HepG2 (cell line): Measurements from ENCODE around the gene GTSF1L. TPM values are rescaled to one million over a fixed set of nuclear protein-coding genes. Genes with fewer than 3 reads are reported as not detected.

Experiments used
- ATAC-seq: fragments of 200-7000 bp; cut with Tn5 transposase; 3 replicates; pipeline ENCODE4 v1.9.1; 2020; ENCODE audit warnings: mild to moderate bottlenecking, moderate library complexity
- BruUV-seq: library from RNA; stranded (reverse); fragments of 400-500 nt; replicated peaks from 2 replicates; lab custom pipeline; 2021; lab: Mats Ljungman, UMichigan
- CTCF ChIA-PET: fragments of 300-600 bp; formaldehyde crosslinking; extraction: SDS; loops from one replicate; lab custom pipeline; 2021; ENCODE audit warnings: low total read pairs, inconsistent platforms, low intra/inter-chr PET ratio; lab: Yijun Ruan, JAX
- POLR2A ChIA-PET: fragments of 350-600 bp; sonication (Branson Sonifier 250); formaldehyde crosslinking; loops from one replicate; lab custom pipeline; 2020; ENCODE audit warnings: antibody characterized with exemption, inconsistent platforms; lab: Yijun Ruan, JAX
- DNase-seq: peaks from one replicate; pipeline ENCODE4 v3.0.0-alpha.2; 2015; ENCODE audit warnings: low spot score
- FAIRE-seq: peaks from 3 replicates; lab custom pipeline; 2011; peaks lifted over from hg19 to GRCh38; lab: Jason Lieb, UNC
- H2AFZ ChIP-seq: one replicate; pipeline ENCODE4 v1.6.1; 2011; ENCODE audit warnings: low read length, inconsistent platforms
- H3K27ac ChIP-seq: fragments of 300-600 bp; 3 replicates; pipeline ENCODE4 v1.8.0; 2011; ENCODE audit warnings: mixed run types, mild to moderate bottlenecking, mixed read lengths, low read length, inconsistent platforms; ENCODE audit not compliant: insufficient read depth; ENCODE audit errors: extremely low read length
- H3K27me3 ChIP-seq, 2 experiments: fragments of 200-600 bp in 1 of 2; 2 replicates in 1 of 2; 3 replicates in 1 of 2; pipeline versions ENCODE4 v1.6.0 to v1.8.0; 2011; ENCODE audit warnings: low read length in 2 of 2, mild to moderate bottlenecking in 2 of 2, moderate library complexity in 2 of 2, inconsistent platforms in 1 of 2; ENCODE audit not compliant: insufficient read depth in 2 of 2, control insufficient read depth in 1 of 2
- H3K36me3 ChIP-seq, 2 experiments: fragments of 200-600 bp in 1 of 2; replicated peaks in 1 of 2; 2 replicates in 1 of 2; 3 replicates in 1 of 2; pipeline versions ENCODE4 v1.5.1 to v1.8.0; 2011; ENCODE audit warnings: low read length in 2 of 2, inconsistent platforms in 1 of 2; ENCODE audit not compliant: insufficient read depth in 2 of 2, control insufficient read depth in 1 of 2
- H3K4me1 ChIP-seq: 2 replicates; pipeline ENCODE4 v1.5.1; 2012; ENCODE audit warnings: low read length, inconsistent platforms; ENCODE audit not compliant: insufficient read depth
- H3K4me2 ChIP-seq: 2 replicates; pipeline ENCODE4 v1.6.0; 2011; ENCODE audit warnings: low read depth, low read length, inconsistent platforms
- H3K4me3 ChIP-seq, 3 experiments: fragments of 200-600 bp in 1 of 3; sonication (generic), shearing (Covaris generic) in 1 of 3; replicated peaks in 1 of 3; 2 replicates each; pipeline ENCODE4 v1.5.1; 2011 to 2016; ENCODE audit warnings: low read length in 3 of 3, inconsistent platforms in 2 of 3, low read depth in 2 of 3, mild to moderate bottlenecking in 2 of 3, control low read depth in 1 of 3, mixed read lengths in 1 of 3; ENCODE audit not compliant: insufficient read depth in 1 of 3
- H3K79me2 ChIP-seq: one replicate; pipeline ENCODE4 v1.6.1; 2011; ENCODE audit warnings: low read length, inconsistent platforms; ENCODE audit not compliant: insufficient read depth
- H3K9ac ChIP-seq: 2 replicates; pipeline ENCODE4 v1.6.0; 2011; ENCODE audit warnings: mild to moderate bottlenecking, low read depth, low read length, inconsistent platforms; ENCODE audit not compliant: insufficient read depth
- H3K9me3 ChIP-seq: 2 replicates; pipeline ENCODE4 v1.5.1; 2012; ENCODE audit warnings: mild to moderate bottlenecking, low read length
- H4K20me1 ChIP-seq: 2 replicates; pipeline ENCODE4 v1.6.0; 2011; ENCODE audit warnings: inconsistent platforms, mild to moderate bottlenecking, low read length, moderate library complexity; ENCODE audit not compliant: insufficient read depth
- ARNT2 ChIP-seq: sonication (generic); formaldehyde crosslinking; IDR thresholded peaks from 2 replicates; pipeline ENCODE4 v1.8.0; 2022; ENCODE audit warnings: mild to moderate bottlenecking, low read depth, missing genetic modification reagents, moderate library complexity
- ATF7 ChIP-seq, 2 experiments: fragments of 450-650 bp in 1 of 2; sonication (generic) in 1 of 2; formaldehyde crosslinking in 1 of 2; IDR thresholded peaks; 2 replicates each; pipeline versions ENCODE4 v1.4.0 to v1.6.1; 2016 to 2020; ENCODE audit warnings: antibody characterized with exemption in 1 of 2, mild to moderate bottlenecking in 1 of 2, missing genetic modification reagents in 1 of 2
- CENPT ChIP-seq: sonication (generic); formaldehyde crosslinking; IDR thresholded peaks from 2 replicates; pipeline ENCODE4 v1.8.0; 2022; ENCODE audit warnings: low read depth, mild to moderate bottlenecking, moderate library complexity, missing genetic modification reagents
- DR1 ChIP-seq: sonication (generic); formaldehyde crosslinking; IDR thresholded peaks from 2 replicates; pipeline ENCODE4 v1.8.0; 2021; ENCODE audit warnings: mild to moderate bottlenecking, missing genetic modification reagents, inconsistent platforms
- GMEB1 ChIP-seq: sonication (generic); formaldehyde crosslinking; IDR thresholded peaks from 2 replicates; pipeline ENCODE4 v1.5.1; 2020; ENCODE audit warnings: missing genetic modification reagents, mild to moderate bottlenecking, borderline replicate concordance
- GZF1 ChIP-seq: sonication (generic); formaldehyde crosslinking; IDR thresholded peaks from 2 replicates; pipeline ENCODE4 v1.5.1; 2020; ENCODE audit warnings: mild to moderate bottlenecking, missing genetic modification reagents
- HNRNPUL1 ChIP-seq: fragments of 200-400 bp; formaldehyde crosslinking; IDR thresholded peaks from 2 replicates; pipeline ENCODE4 v1.6.1; 2017; ENCODE audit warnings: low read depth, mild to moderate bottlenecking, low read length, moderate library complexity
- MXD4 ChIP-seq: IDR thresholded peaks from 2 replicates; pipeline ENCODE4 v1.6.1; 2016; ENCODE audit warnings: mild to moderate bottlenecking, missing biosample characterization, missing genetic modification reagents
- XBP1 ChIP-seq: sonication (generic); formaldehyde crosslinking; IDR thresholded peaks from 2 replicates; pipeline ENCODE4 v1.5.0; 2020; ENCODE audit warnings: missing genetic modification reagents
- ZFP36L1 ChIP-seq: sonication (generic); formaldehyde crosslinking; IDR thresholded peaks from 2 replicates; pipeline ENCODE4 v1.8.0; 2022; ENCODE audit warnings: mild to moderate bottlenecking, missing genetic modification reagents, moderate library complexity
- ZNF17 ChIP-seq: sonication (generic); formaldehyde crosslinking; IDR thresholded peaks from 2 replicates; pipeline ENCODE4 v1.5.0; 2020; ENCODE audit warnings: mild to moderate bottlenecking, missing genetic modification reagents
- ZNF329 ChIP-seq: sonication (generic); formaldehyde crosslinking; IDR thresholded peaks from 2 replicates; pipeline ENCODE4 v1.9.0; 2021; ENCODE audit warnings: low read depth, mild to moderate bottlenecking, missing genetic modification reagents
- ZNF367 ChIP-seq: sonication (generic); formaldehyde crosslinking; IDR thresholded peaks from 2 replicates; pipeline ENCODE4 v1.4.0; 2020; ENCODE audit warnings: missing genetic modification reagents, borderline replicate concordance
- ZNF563 ChIP-seq: sonication (generic); formaldehyde crosslinking; IDR thresholded peaks from 2 replicates; pipeline ENCODE4 v1.8.0; 2022; ENCODE audit warnings: mild to moderate bottlenecking, moderate library complexity, missing genetic modification reagents
- ZNF703 ChIP-seq: sonication (generic); formaldehyde crosslinking; IDR thresholded peaks from 2 replicates; pipeline ENCODE4 v1.5.1; 2020; ENCODE audit warnings: missing genetic modification reagents, mild to moderate bottlenecking, moderate library complexity, borderline replicate concordance
- ZZZ3 ChIP-seq: sonication (generic); formaldehyde crosslinking; IDR thresholded peaks from 2 replicates; pipeline ENCODE4 v1.4.0; 2020; ENCODE audit warnings: missing genetic modification reagents, mild to moderate bottlenecking, borderline replicate concordance
- WGBS: methylation state at CpG from one replicate; pipeline ENCODE4 v1.1.6; 2017; ENCODE audit warnings: low lambda C conversion rate; 5-methylcytosine and 5-hydroxymethylcytosine counted together
- in situ Hi-C: cut with HindIII; loops from 2 replicates; pipeline ENCODE4 v1.10.0; 2017; ENCODE audit warnings: low pct_unique_long_range_greater_than_20kb; ENCODE audit not compliant: extremely low pct_ligation_motif_present
- intact Hi-C: fragments of 100-400 bp; cut with micrococcal nuclease; formaldehyde crosslinking; loops from one replicate; pipeline ENCODE4 v1.10.0; 2022; ENCODE audit not compliant: unreplicated experiment
- polyA plus RNA-seq, 8 experiments: library from polyadenylated mRNA; depleted of rRNA in 3 of 8; stranded (reverse) in 7 of 8; unstranded in 1 of 8; fragments of >200 nt; fragmentation: Illumina TruSeq in 4 of 8; extraction: Trizol in 4 of 8; gene quantifications; 2 replicates each; pipeline versions ENCODE4 v1.2.1 to v1.2.3, GENCODE V29; 2011 to 2016; ENCODE audit warnings: low read depth in 4 of 8, missing spikeins in 1 of 8, mixed read lengths in 1 of 8; ENCODE audit not compliant: insufficient read depth in 1 of 8
- total RNA-seq, 5 experiments: library from RNA; depleted of rRNA; stranded (reverse); fragments of >200 nt; fragmentation: Illumina TruSeq; extraction: Trizol; gene quantifications; 2 replicates each; pipeline ENCODE4 v1.2.3, GENCODE V29; 2016; ENCODE audit warnings: low read depth in 1 of 5

Gene GTSF1L
- total and polyA plus RNA-seq, 2 of the 13 experiments (the other 11 are each of a cell fraction or from before 2014, with no cell fraction given) = not detected

- DNase-seq (no peak), ATAC-seq (peak; percentile 58), FAIRE-seq (no peak)
- intact Hi-C loops = no loop called here
- H3K27me3 ChIP-seq = peaks cover 6 to 57% of the 10 kb centered on the region in 2 experiments
- no peak overlapping the region for H3K27ac ChIP-seq
- 1% methylated on average over 9 of the region's 9 CpGs for WGBS
- H3K79me2 ChIP-seq = no peaks in the 10 kb centered on the region
- no peaks in the 10 kb centered on the region for H3K9me3 ChIP-seq
- ChIA-PET CTCF (no interaction called here), POLR2A (no interaction called here)
- no peaks in the 10 kb centered on the region for H4K20me1 ChIP-seq
- H3K4me3 ChIP-seq = no peak overlapping the region
- H3K36me3 ChIP-seq = no peaks in the 10 kb centered on the region
- H3K4me1 ChIP-seq = no peaks in the 10 kb centered on the region
- in situ Hi-C loops = no loop called here
- H2AFZ ChIP-seq = no peak overlapping the region
- no TSS peak for BruUV-seq
- H3K9ac ChIP-seq = no peak overlapping the region
- TF ChIP-seq HNRNPUL1 = no peak
- no peak for TF ChIP-seq ZNF563 (CRISPR knock-in tag)
- TF ChIP-seq ATF7 (IDR thresholded peaks at IDR 0.05) = peak; percentile 72
- TF ChIP-seq ATF7 (CRISPR knock-in tag; IDR thresholded peaks at IDR 0.05) = no peak
- no peak overlapping the region for H3K4me2 ChIP-seq
These were observed 40.1 kb upstream of the GTSF1L start for GRCh38 chr20:43766917-43767316.

- Histone ChIP-seq H3K79me2 (no peaks in the 10 kb centered on the region), H3K27me3 (peaks cover 6 to 62% of the 10 kb centered on the region in 2 experiments), H3K4me2 (no peak overlapping the region), H2AFZ (no peak overlapping the region), H3K27ac (no peak overlapping the region), H3K9me3 (no peaks in the 10 kb centered on the region), H4K20me1 (no peaks in the 10 kb centered on the region), H3K4me3 (no peak overlapping the region), H3K9ac (no peak overlapping the region), H3K4me1 (no peaks in the 10 kb centered on the region), H3K36me3 (no peaks in the 10 kb centered on the region)
- WGBS = 5% methylated on average over 6 of the region's 6 CpGs
- in situ Hi-C loops = no loop called here
- intact Hi-C loops = no loop called here
- CTCF ChIA-PET = no interaction called here
- ATAC-seq (0 out of 3 replicates have a peak, but pooled peaks have one; percentile 18), DNase-seq (no peak), FAIRE-seq (no peak)
- no TSS peak for BruUV-seq
- POLR2A ChIA-PET = no interaction called here
- TF ChIP-seq ZZZ3 (CRISPR knock-in tag) = no peak
- TF ChIP-seq ZNF367 = no peak
- TF ChIP-seq ARNT2 (CRISPR knock-in tag) = no peak
- no peak for TF ChIP-seq GMEB1 (CRISPR knock-in tag)
- TF ChIP-seq XBP1 (CRISPR knock-in tag) = no peak
- TF ChIP-seq MXD4 (CRISPR knock-in tag) = no peak
- no peak for TF ChIP-seq ZFP36L1 (CRISPR knock-in tag)
- no peak for TF ChIP-seq GZF1
- TF ChIP-seq ZNF329 (CRISPR knock-in tag) = no peak
- no peak for TF ChIP-seq CENPT (CRISPR knock-in tag)
- no peak for TF ChIP-seq ZNF703 (CRISPR knock-in tag)
- TF ChIP-seq DR1 = no peak
- no peak for TF ChIP-seq ZNF17 (CRISPR knock-in tag)
These were observed 39.6 kb upstream of the GTSF1L start for GRCh38 chr20:43766385-43766784.
